Measurements from ENCODE around the gene KIF23.

The KIF23 gene

GRCh38 chr15:69489073-69489571 lies 75.0 kb downstream of the KIF23 start:
- in situ Hi-C loops (cut with HindIII; ENCODE audit: low pct_ligation_motif_present, low sequenced_read_pairs) = no loop called here
- DNase-seq = no peak
- Histone ChIP-seq H3K27ac (no peak overlapping the region), H3K36me3 (replicated peaks) (no peaks in the 10 kb centered on the region), H3K4me3 (ENCODE audit: low read depth, low read length) (no peak overlapping the region), H3K27me3 (replicated peaks) (no peaks in the 10 kb centered on the region)
- no peak for TF ChIP-seq CTCF (IDR thresholded peaks at IDR 0.05; ENCODE audit: low read depth, low read length, missing control alignments)

GRCh38 chr15:69490356-69491037 lies 76.3 kb downstream of the KIF23 start:
- no peaks in the 10 kb centered on the region for H3K36me3 ChIP-seq (replicated peaks)
- no peak overlapping the region for H3K27ac ChIP-seq
- H3K4me3 ChIP-seq (ENCODE audit: low read depth, low read length) = no peak overlapping the region
- TF ChIP-seq CTCF (IDR thresholded peaks at IDR 0.05; ENCODE audit: low read depth, low read length, missing control alignments) = no peak
- in situ Hi-C loops (cut with HindIII; ENCODE audit: low pct_ligation_motif_present, low sequenced_read_pairs) = no loop called here
- H3K27me3 ChIP-seq (replicated peaks) = no peaks in the 10 kb centered on the region
- no peak for DNase-seq

- in situ Hi-C loops (cut with HindIII; ENCODE audit: low pct_ligation_motif_present, low sequenced_read_pairs) = no loop called here
- TF ChIP-seq CTCF (IDR thresholded peaks at IDR 0.05; ENCODE audit: low read depth, low read length, missing control alignments) = no peak
- Histone ChIP-seq H3K27me3 (replicated peaks) (no peaks in the 10 kb centered on the region), H3K36me3 (replicated peaks) (no peaks in the 10 kb centered on the region), H3K27ac (no peak overlapping the region), H3K4me3 (ENCODE audit: low read depth, low read length) (no peak overlapping the region)
- no peak for DNase-seq
Observed at GRCh38 chr15:69491038-69491505, 76.9 kb downstream of the KIF23 start.

GRCh38 chr15:69493406-69493805 lies 79.3 kb downstream of the KIF23 start:
- in situ Hi-C loops (cut with HindIII; ENCODE audit: low pct_ligation_motif_present, low sequenced_read_pairs) = no loop called here
- H3K27me3 ChIP-seq (replicated peaks) = no peaks in the 10 kb centered on the region
- no peaks in the 10 kb centered on the region for H3K36me3 ChIP-seq (replicated peaks)
- no peak overlapping the region for H3K4me3 ChIP-seq (ENCODE audit: low read depth, low read length)
- H3K27ac ChIP-seq = no peak overlapping the region
- no peak for DNase-seq
- no peak for TF ChIP-seq CTCF (IDR thresholded peaks at IDR 0.05; ENCODE audit: low read depth, low read length, missing control alignments)

GRCh38 chr15:69496001-69496400 lies 81.9 kb downstream of the KIF23 start:
- no peak for DNase-seq
- in situ Hi-C loops (cut with HindIII; ENCODE audit: low pct_ligation_motif_present, low sequenced_read_pairs) = no loop called here

More at GRCh38 chr15:69496001-69496400, 81.9 kb downstream of the KIF23 start:
- Histone ChIP-seq H3K27ac (no peak overlapping the region), H3K36me3 (replicated peaks) (no peaks in the 10 kb centered on the region), H3K4me3 (ENCODE audit: low read depth, low read length) (no peak overlapping the region), H3K27me3 (replicated peaks) (peaks cover 2% of the 10 kb centered on the region)
- no peak for TF ChIP-seq CTCF (IDR thresholded peaks at IDR 0.05; ENCODE audit: low read depth, low read length, missing control alignments)

All from brain microvascular endothelial cell (primary cell).